B cell (primary cell): ENCODE data around the gene ANAPC2. TPM values are rescaled to one million over a fixed set of nuclear protein-coding genes. Genes with fewer than 3 reads are reported as not detected.

Experiments
- ATAC-seq: fragments of 200-7000 bp; cut with Tn5 transposase; one replicate; pipeline ENCODE4 v1.10.0; 2021; ENCODE audit warnings: low read depth, mild to moderate bottlenecking, moderate number of reproducible peaks, moderate library complexity
- CTCF ChIA-PET: fragments of 350-600 bp; sonication (Branson Sonifier 250); formaldehyde crosslinking; loops from one replicate; lab custom pipeline; 2021; ENCODE audit warnings: antibody characterized with exemption, inconsistent platforms; lab: Charles Lee
- POLR2A ChIA-PET: fragments of 350-600 bp; sonication (Branson Sonifier 250); formaldehyde crosslinking; loops from one replicate; lab custom pipeline; 2021; ENCODE audit warnings: antibody characterized with exemption; lab: Charles Lee
- DNase-seq: peaks from one replicate; pipeline ENCODE4 v3.0.0; 2013
- H2AFZ ChIP-seq: 2 replicates; pipeline ENCODE4 v1.6.1; 2012; ENCODE audit warnings: mild to moderate bottlenecking, low read depth, low read length; ENCODE audit not compliant: insufficient read depth, poor library complexity, severe bottlenecking
- H3K27ac ChIP-seq, 2 donors: 1 replicate in 1 of 2; 2 replicates in 1 of 2; pipeline ENCODE4 v1.5.1; 2012 to 2013; ENCODE audit warnings: low read length in 2 of 2, mild to moderate bottlenecking in 2 of 2, moderate library complexity in 1 of 2
- H3K27me3 ChIP-seq, 4 experiments: fragments of 200-600 bp in 1 of 4; sonication (generic) in 1 of 4; replicated peaks in 1 of 4; 1 replicate in 2 of 4; 2 replicates in 2 of 4; pipeline versions ENCODE4 v1.6.1 to v1.7.0; 2013 to 2016; ENCODE audit warnings: low read length in 3 of 4, mild to moderate bottlenecking in 2 of 4, mixed read lengths in 1 of 4, moderate library complexity in 1 of 4; ENCODE audit not compliant: insufficient read depth in 4 of 4, control insufficient read depth in 3 of 4; ENCODE audit errors: control extremely low read depth in 1 of 4
- H3K36me3 ChIP-seq, 2 experiments: replicated peaks in 1 of 2; 1 replicate in 1 of 2; 2 replicates in 1 of 2; pipeline versions ENCODE4 v1.6.1 to v1.7.1; 2013; ENCODE audit warnings: low read length in 1 of 2; ENCODE audit not compliant: insufficient read depth in 2 of 2, control insufficient read depth in 1 of 2; ENCODE audit errors: control extremely low read depth in 1 of 2, extremely low read depth in 1 of 2
- H3K4me1 ChIP-seq, 2 donors: fragments of 200-600 bp in 1 of 2; sonication (generic) in 1 of 2; 1 replicate in 1 of 2; 2 replicates in 1 of 2; pipeline versions ENCODE4 v1.5.1 to v1.6.1; 2013 to 2017; ENCODE audit warnings: low read length in 2 of 2; ENCODE audit not compliant: control insufficient read depth in 2 of 2, insufficient read depth in 2 of 2
- H3K4me2 ChIP-seq: replicated peaks from 2 replicates; pipeline ENCODE3; 2012; ENCODE audit warnings: mild to moderate bottlenecking, low read depth, low read length; ENCODE audit not compliant: poor library complexity, severe bottlenecking
- H3K4me3 ChIP-seq, 5 experiments: fragments of 200-600 bp in 1 of 5; sonication (generic) in 1 of 5; 1 replicate in 3 of 5; 2 replicates in 2 of 5; pipeline versions ENCODE4 v1.5.1 to v1.7.0; 2011 to 2016; ENCODE audit warnings: low read length in 4 of 5, mild to moderate bottlenecking in 4 of 5, low read depth in 2 of 5, control low read depth in 1 of 5, moderate library complexity in 1 of 5; ENCODE audit not compliant: insufficient read depth in 1 of 5; ENCODE audit errors: control extremely low read depth in 1 of 5, extremely low read depth in 1 of 5
- H3K79me2 ChIP-seq: fragments of 200-600 bp; sonication (generic); one replicate; pipeline ENCODE4 v1.6.0; 2016; ENCODE audit warnings: low read length; ENCODE audit not compliant: control insufficient read depth, insufficient read depth
- H3K9ac ChIP-seq: fragments of 200-600 bp; sonication (generic); 2 replicates; pipeline ENCODE4 v1.6.1; 2017; ENCODE audit warnings: mild to moderate bottlenecking, low read length, moderate library complexity
- H3K9me3 ChIP-seq, 3 donors: one replicate each; pipeline versions ENCODE4 v1.6.1 to v1.7.1; 2013; ENCODE audit warnings: low read length in 2 of 3; ENCODE audit not compliant: control insufficient read depth in 2 of 3, insufficient read depth in 1 of 3; ENCODE audit errors: control extremely low read depth in 1 of 3
- H4K20me1 ChIP-seq: 2 replicates; pipeline ENCODE4 v1.6.0; 2012; ENCODE audit warnings: mild to moderate bottlenecking, low read length; ENCODE audit not compliant: insufficient read depth, control insufficient read depth, poor library complexity, severe bottlenecking
- H3K27ac Mint-ChIP-seq: one replicate; pipeline ENCODE4 v1.8.0; 2021; ENCODE audit warnings: mixed read lengths
- H3K27me3 Mint-ChIP-seq: one replicate; pipeline ENCODE4 v1.8.0; 2021; ENCODE audit warnings: mixed read lengths
- H3K4me1 Mint-ChIP-seq: one replicate; pipeline ENCODE4 v1.8.0; 2021; ENCODE audit warnings: mixed read lengths
- H3K4me3 Mint-ChIP-seq: one replicate; pipeline ENCODE4 v1.8.0; 2021; ENCODE audit warnings: mixed read lengths
- H3K9me3 Mint-ChIP-seq: one replicate; pipeline ENCODE4 v1.8.0; 2022; ENCODE audit warnings: mixed read lengths; ENCODE audit not compliant: insufficient read depth
- CTCF ChIP-seq: fragments of 200-600 bp; IDR thresholded peaks from one replicate; pipeline ENCODE4 v1.8.0; 2022; ENCODE audit warnings: antibody characterized with exemption, mild to moderate bottlenecking
- EZH2 ChIP-seq: IDR thresholded peaks from 2 replicates; pipeline ENCODE4 v1.6.1; 2012; ENCODE audit warnings: borderline replicate concordance, low read depth, mild to moderate bottlenecking, moderate library complexity, low read length; ENCODE audit not compliant: insufficient read depth, poor library complexity, severe bottlenecking
- WGBS: methylation state at CpG from one replicate; pipeline ENCODE4 v1.1.5; 2013; ENCODE audit warnings: missing lambda C conversion rate; ENCODE audit not compliant: insufficient coverage; 5-methylcytosine and 5-hydroxymethylcytosine counted together
- intact Hi-C: fragments of 100-400 bp; cut with micrococcal nuclease; formaldehyde crosslinking; loops from one replicate; pipeline ENCODE4 v1.10.0; 2022
- polyA plus RNA-seq: library from polyadenylated mRNA; depleted of rRNA; stranded (reverse); fragments of >200 nt; gene quantifications from 2 replicates; pipeline ENCODE4 v1.2.3, GENCODE V29; 2012
- total RNA-seq, 2 donors: library from RNA; stranded (reverse); fragments of 120-200 nt in 1 of 2; gene quantifications; 1 replicate in 1 of 2; 2 replicates in 1 of 2; pipeline versions ENCODE4 v1.2.3 to v1.2.4, GENCODE V29; 2013 to 2022

ANAPC2 gene
- total and polyA plus RNA-seq, 2 donors (not counting 1 experiment from before 2014, with no cell fraction given) = 121 to 127 TPM

DNA sequence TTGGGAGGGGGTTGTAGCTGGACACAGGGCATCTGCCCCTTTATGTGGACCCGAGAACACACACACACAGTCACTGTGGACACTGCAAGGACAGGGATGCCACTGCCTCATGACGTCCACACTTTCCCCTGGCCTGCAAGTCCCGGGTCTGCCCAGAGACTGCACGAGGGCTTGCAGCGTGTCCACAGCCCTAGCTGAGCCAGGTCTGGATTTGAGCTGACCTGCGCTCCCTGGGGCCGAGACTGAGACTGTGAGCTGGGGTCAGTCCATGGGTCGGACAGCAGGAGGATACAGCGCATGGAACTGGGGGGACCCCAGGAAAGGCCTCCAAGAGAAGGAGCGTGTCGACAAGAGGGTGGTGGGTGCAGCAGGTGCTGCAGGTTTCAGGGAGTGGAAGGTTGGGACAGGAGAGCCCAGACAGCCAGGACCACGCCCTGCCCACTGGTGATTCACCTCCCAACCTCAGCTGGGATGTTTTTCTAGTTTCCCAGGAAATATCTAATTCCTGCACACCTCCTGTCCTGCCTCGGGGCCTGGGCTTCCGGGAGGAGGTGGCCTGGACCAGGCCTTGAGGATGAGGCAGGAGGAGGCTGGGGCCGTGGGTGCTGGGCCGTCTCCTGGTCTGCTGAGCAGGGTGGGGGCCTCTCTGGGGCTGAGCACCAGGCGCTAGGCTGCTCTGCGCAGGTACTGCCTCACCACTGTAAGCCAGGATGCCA, 38.1 kb upstream of the ANAPC2 start:
- H4K20me1 ChIP-seq = no peaks in the 10 kb centered on the region
- H3K9me3 Mint-ChIP-seq = no peaks in the 10 kb centered on the region
- ChIA-PET POLR2A (interaction anchor here (0.8 kb wide), 1 partner anchor 180 kb away, joined by 5 read pairs; no protein-coding TSS in a partner anchor), CTCF (interaction anchor here (0.6 to 7.0 kb wide), 17 partner anchors 12 to 197 kb away, joined by 3 to 76 read pairs (median 5); partner anchors contain the start of genes ANAPC2, NELFB, NPDC1 and SSNA1)
- intact Hi-C loops = loop anchor here (1.0 kb wide), 2 partner anchors 38 to 108 kb away; partner anchors contain the start of genes ANAPC2 and SSNA1
- peaks cover 13 to 31% of the 10 kb centered on the region in 2 donors for H3K4me1 ChIP-seq
- no peak overlapping the region for H3K4me3 Mint-ChIP-seq
- ATAC-seq = no peak
- WGBS = 79% methylated on average over 17 of the region's 18 CpGs
- no peaks in the 10 kb centered on the region for H3K79me2 ChIP-seq
- H3K4me3 ChIP-seq = no peak overlapping the region
- no peak for DNase-seq
- H2AFZ ChIP-seq = no peak overlapping the region
- no peak overlapping the region for H3K27ac ChIP-seq
- no peak overlapping the region for H3K9ac ChIP-seq
- TF ChIP-seq CTCF = no peak
- TF ChIP-seq EZH2 = no peak
- no peaks in the 10 kb centered on the region for H3K9me3 ChIP-seq
- no peak overlapping the region for H3K27ac Mint-ChIP-seq
- H3K4me2 ChIP-seq = no peak overlapping the region
- peaks cover 4% of the 10 kb centered on the region for H3K27me3 Mint-ChIP-seq
- H3K36me3 ChIP-seq = no peaks in the 10 kb centered on the region
- peaks cover 14% of the 10 kb centered on the region for H3K4me1 Mint-ChIP-seq
- H3K27me3 ChIP-seq = peaks cover 0 to 35% (median 2%) of the 10 kb centered on the region in 4 experiments
